Stimulated activated CD4-positive, alpha-beta T cell treated with anti-CD3 and anti-CD28 coated beads, Interleukin-1b, Interleukin-23, amount 100 ng/mL, for 4 hours (primary cell): Measurements from ENCODE around the gene FAM161A.
A peak's percentile ranks its signal among the peaks of the same experiment; 100 is the strongest.
"Not testable (repeated sequence)": the region's sequence is repeated elsewhere in the genome, so short reads cannot be mapped to it uniquely, and the experiment has no call there.

Experiments
- DNase-seq, 2 donors: peaks; one replicate each; pipeline ENCODE4 v3.0.0-alpha.2; 2020; ENCODE audit warnings: low read depth in 2 of 2

FAM161A gene

DNA sequence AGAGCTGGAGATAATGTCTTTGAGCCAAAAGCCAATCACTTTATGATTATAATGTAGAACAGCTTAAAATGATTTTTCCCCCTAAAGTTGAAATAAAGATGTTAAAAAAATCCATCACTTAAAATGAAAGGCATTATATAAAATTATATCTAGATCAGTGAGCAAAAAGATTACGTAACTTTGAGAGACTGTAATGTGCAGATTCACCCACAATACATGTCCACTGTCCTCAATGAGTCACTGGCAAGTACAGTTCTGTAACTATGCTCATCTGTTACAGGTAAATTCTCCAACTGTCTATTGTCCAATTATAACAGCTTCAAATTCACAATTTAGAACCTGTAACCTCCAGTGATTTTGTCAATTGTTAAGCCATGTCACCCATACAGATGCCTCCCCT lies 19.0 kb downstream of the FAM161A start:
- DNase-seq = no peak

DNA sequence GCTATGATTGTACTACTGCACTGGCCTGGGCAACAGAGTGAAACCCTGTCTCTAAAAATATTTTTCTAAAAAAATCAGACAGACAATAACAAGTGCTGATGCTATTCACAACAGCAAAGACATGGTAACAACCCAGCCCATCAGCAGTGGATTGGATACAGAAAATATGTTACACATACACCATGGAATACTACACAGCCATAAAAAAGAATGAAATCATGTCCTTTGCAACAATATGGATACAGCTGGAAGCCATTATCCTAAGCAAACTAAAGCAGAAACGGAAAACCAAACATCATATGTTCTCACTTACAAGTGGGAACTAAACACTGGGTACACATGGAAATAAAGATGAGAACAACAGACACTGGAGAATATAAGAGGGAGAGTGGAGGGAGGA lies 19.9 kb downstream of the FAM161A start:
- no peak for DNase-seq

DNA sequence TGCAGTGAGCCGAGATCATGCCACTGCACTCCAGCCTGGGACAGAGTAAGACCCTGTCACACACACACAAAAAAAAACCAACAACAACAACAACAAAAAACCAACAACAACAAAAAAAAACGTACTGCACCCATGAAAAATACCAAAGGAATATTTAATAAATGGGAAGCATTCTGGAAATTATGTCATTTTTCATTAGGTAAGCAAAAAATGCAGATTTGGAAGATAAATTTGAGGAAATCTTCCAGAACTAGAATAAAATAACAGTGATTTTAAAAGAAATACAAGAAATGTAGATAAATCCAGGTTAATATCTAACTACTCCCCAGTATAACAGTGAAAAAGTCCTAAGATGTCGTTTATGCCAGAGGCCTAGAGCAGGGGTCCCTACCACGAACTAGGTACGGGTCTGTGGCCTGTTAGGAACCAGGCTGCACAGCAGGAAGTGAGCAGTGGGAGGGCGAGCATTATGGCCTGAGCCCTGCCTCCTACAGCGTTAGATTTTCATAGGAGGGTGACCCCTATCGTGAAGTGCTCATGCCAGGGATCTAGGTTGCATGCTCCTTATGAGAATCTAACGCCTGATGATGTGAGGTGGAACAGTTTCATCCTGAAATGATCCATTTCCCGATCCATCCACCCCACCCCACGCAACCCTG lies 21.5 kb downstream of the FAM161A start:
- no peak for DNase-seq

DNA sequence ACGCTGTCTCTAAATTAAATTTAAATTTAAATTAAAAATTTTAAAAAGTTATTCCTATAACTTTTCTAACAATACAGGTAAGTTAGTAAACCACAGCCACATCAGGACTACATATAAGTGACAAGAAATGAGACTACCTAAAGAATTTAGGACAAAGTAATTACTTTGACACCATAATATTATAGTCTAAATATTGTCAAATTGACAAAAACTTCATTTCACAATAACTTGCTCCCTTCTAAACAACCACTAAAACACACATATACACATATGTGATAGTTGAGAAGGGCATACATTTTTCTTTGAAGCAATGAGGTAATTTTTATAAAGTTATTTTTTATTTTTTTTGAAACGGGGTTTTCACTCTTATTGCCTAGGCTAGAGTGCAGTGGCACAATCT lies 31.6 kb downstream of the FAM161A start:
- DNase-seq = no peak

DNA sequence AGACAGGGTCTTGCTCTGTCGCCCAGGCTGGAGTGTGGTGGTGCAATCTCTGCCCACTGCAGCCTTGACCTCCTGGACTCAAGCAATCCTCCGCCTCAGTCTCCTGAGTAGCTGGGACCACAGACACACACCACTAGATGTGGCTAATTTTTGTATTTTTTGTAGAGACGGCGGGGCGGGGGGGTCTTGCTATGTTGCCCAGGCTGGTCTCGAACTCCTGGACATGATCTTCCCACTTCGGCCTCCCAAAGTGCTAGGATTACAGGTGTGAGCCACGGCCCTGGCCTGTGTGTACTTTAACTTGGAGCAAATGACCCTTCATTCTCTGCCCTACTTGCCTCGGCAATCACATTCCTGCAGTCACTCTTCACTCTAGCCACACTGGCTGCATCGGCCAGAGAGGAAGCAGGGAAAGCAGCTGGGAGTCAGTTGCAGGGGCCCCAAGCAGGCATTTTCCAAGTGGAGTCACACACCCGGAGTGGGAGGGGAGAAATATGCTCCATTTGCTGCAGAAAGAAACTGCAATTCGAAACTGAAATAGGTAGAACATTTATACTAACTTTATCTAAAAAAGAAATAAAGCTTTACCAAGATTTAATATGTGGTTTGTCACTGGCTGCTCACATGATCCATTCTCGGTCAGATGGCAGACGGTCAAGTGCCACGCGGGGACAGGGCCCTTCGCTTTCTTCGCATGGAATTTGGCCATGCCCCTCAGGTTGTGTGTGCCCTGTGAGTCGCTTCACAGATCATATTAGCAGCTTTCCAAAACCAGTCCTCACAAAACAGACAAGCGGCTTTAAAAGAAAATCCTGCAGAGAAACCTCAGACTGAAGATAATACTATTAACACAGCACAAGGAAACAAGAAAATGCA lies 37.1 kb downstream of the FAM161A start:
- no peak for DNase-seq

GRCh38 chr2:61814539-61815160 lies 39.2 kb downstream of the FAM161A start:
- DNase-seq = no peak

- not testable (repeated sequence) for DNase-seq
These were observed 40.5 kb downstream of the FAM161A start for GRCh38 chr2:61813314-61813713.

GRCh38 chr2:61811821-61812220 lies 42.0 kb downstream of the FAM161A start:
- DNase-seq = no peak

GRCh38 chr2:61810203-61810602 lies 43.7 kb downstream of the FAM161A start:
- DNase-seq = not testable (repeated sequence)

DNA sequence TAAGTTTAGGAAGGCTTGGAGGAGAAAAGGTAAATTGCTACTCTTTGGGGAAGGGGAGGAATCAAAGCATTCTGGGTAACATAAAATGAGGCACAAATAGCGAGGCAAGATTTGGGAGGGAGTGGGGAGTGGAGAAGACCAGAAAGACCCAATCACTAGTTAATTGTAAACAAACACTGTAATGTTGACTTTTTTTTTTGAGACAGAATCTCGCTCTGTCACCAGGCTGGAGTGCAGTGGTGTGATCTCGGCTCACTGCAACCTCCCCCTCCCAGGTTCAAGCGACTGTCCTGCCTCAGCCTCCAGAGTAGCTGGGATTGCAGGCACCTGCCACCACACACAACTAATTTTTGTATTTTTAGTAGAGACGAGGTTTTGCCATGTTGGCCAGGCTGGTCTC lies 45.2 kb downstream of the FAM161A start:
- not testable (repeated sequence) for DNase-seq

- no peak for DNase-seq
These were observed 46.7 kb downstream of the FAM161A start for GRCh38 chr2:61807036-61807757.

GRCh38 chr2:61802548-61802947 lies 51.3 kb downstream of the FAM161A start:
- DNase-seq = no peak

DNA sequence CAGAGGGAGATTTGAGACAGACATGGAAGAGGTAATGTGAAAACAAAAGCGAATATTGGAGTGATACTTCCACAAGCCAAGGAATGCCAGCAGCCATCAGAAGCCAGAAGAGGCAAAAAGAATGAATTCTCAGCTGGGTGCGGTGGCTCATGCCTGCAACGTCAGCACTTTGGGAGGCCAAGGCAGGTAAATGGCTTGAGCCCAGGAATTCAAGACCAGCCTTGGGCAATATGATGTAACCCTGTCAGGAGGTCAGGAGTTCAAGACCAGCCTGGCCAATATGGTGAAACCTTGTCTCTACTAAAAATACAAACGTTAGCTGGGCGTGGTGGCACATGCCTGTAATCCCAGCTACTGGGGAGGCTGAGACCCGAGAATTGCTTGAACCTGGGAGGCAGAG lies 54.8 kb downstream of the FAM161A start:
- DNase-seq = no peak

- not testable (repeated sequence) for DNase-seq
These were observed 56.4 kb downstream of the FAM161A start for GRCh38 chr2:61797446-61797845.

DNA sequence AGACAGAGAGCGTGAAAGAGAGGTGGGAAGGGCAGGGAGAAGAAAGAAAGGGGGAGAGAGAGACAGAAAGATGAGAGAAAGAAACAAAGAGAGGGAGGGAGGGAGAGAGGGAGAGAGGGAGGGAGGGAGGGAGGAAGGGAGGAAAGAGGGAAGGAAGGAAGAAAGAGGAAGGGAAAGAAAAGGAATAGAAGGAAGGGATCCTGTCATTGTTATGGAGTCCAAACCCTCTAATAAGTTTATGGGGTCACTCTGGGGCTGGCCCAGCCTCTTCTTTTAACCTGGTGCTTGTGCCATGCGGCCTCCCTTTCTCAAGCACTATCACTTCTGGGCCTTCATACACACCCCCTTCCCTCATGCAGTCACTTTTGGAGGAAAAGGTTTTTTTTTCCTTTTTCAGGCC lies 58.5 kb downstream of the FAM161A start:
- DNase-seq = no peak

DNA sequence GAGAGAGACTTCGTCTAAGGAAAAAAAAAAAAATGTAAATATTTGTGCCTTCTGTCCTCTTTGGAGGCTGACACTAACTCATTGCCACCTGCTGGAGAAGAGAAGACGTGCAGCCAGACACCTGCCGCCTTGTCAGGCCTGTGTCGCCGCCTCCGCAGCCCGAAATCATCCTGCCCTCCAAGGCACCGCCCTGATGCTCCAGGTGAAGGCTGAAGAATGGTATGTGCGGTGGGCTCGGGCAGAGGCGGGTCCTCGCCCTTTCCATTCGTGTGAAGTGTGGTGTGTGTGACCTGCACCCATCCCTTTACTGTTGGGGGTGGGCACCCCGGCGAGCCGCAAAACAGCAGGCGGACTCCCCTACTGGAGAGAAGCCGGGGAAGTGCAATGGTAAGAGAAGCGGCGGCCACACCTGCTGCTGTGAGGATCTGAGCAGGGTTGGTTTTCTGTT lies 60.4 kb downstream of the FAM161A start:
- peak; percentile 54 to 57 for DNase-seq

DNA sequence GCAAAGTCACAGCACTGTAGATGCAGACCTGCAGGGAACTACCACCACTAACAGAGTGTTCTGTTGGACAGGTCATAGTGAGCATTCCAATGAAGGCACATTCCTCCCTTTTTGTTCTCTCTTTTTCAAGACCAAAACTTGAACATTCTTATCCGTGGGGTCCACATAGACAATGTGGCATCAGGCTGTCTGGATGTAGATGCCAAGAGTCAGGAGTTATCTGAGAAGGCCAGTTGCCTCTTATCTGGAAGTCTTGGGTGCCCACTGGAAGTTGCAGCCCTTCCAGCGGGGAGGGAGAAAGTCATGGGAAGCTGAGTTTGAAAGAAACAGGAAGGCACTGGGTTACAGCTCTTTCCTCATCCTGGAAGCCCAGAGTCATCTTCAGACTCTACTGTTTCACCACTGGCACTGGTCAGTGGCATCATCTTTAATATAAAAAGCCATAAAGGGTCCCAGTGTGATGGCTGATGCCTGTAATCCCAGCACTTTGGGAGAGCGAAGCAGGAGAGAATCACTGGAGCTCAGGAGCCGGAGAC lies 61.4 kb downstream of the FAM161A start:
- no peak for DNase-seq

DNA sequence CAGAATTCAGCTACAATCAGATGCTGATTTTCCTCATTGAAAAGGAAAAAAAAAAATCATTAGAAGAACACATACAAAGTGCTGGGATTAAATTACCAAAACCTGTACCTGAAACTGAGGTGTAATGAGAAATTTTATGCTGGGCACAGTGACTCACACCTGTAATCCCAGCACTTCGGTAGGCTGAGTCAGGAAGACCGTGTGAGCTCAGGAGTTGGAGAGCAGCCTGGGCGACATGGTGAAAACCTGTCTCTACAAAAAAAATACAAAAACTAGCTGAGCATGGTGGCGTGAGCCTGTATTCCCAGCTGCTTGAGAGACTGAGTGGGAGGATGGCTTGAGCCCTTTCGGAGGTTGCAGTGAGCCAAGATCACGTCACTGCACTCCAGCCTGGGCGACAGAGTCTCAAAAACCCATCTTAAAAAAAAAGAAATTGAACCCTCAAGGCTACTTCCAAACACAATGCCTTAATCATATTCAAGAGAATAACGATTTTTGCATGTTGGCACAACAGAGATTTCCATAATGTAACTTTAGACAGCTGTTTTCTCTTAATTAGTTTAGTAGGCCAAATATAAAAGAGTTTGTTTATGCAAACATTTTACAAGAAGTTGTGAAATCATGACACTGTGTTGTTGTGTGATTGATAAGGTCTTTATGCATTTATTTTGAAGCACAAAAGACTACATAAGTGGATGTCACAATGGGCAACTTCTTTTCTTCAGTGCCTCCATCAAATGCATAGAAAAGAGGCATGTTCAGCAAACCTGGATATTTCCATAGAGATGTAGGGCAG lies 63.9 kb downstream of the FAM161A start:
- DNase-seq = no peak

GRCh38 chr2:61787941-61788563 lies 65.8 kb downstream of the FAM161A start:
- DNase-seq = no peak

- DNase-seq = no peak
These were observed 67.0 kb downstream of the FAM161A start for GRCh38 chr2:61786876-61787275.
